Heart left ventricle (tissue), 16 donors: ENCODE measurements around the gene C2orf92. TPM values are rescaled to one million over a fixed set of nuclear protein-coding genes. Genes with fewer than 3 reads are reported as not detected.

Experiments used
- ATAC-seq, 4 donors: fragments of 200-7000 bp; cut with Tn5 transposase; one replicate each; pipeline ENCODE4 v1.9.1; 2020 to 2022; ENCODE audit warnings: moderate library complexity in 4 of 4, mild to moderate bottlenecking in 3 of 4, moderate number of reproducible peaks in 1 of 4
- DNase-seq, 5 donors: peaks; one replicate each; pipeline ENCODE4 v3.0.0-alpha.2; 2020
- H3K27ac ChIP-seq, 12 donors: fragments of 200-600 bp; sonication (generic) in 4 of 12; one replicate each; pipeline versions ENCODE4 v1.5.0 to v1.8.0; 2016 to 2022; ENCODE audit warnings: mild to moderate bottlenecking in 2 of 12
- H3K27me3 ChIP-seq, 9 donors: fragments of 200-600 bp; sonication (generic) in 2 of 9; one replicate each; pipeline versions ENCODE4 v1.5.1 to v1.8.0; 2016 to 2022; ENCODE audit warnings: mild to moderate bottlenecking in 3 of 9
- H3K36me3 ChIP-seq, 9 donors: fragments of 200-600 bp; sonication (generic) in 2 of 9; one replicate each; pipeline versions ENCODE4 v1.5.0 to v1.8.0; 2018 to 2022; ENCODE audit warnings: mild to moderate bottlenecking in 2 of 9
- H3K4me1 ChIP-seq, 12 donors: fragments of 200-600 bp; sonication (generic) in 4 of 12; one replicate each; pipeline versions ENCODE4 v1.5.0 to v1.8.0; 2016 to 2022; ENCODE audit warnings: mild to moderate bottlenecking in 3 of 12
- H3K4me3 ChIP-seq, 12 donors: fragments of 200-600 bp; sonication (generic) in 4 of 12; one replicate each; pipeline versions ENCODE4 v1.5.0 to v1.8.0; 2017 to 2022; ENCODE audit warnings: mild to moderate bottlenecking in 9 of 12, moderate library complexity in 4 of 12
- H3K9me3 ChIP-seq, 12 donors: fragments of 200-600 bp; sonication (generic) in 4 of 12; one replicate each; pipeline versions ENCODE4 v1.5.0 to v1.8.0; 2016 to 2022; ENCODE audit warnings: mild to moderate bottlenecking in 1 of 12
- POLR2A ChIP-seq, 2 donors: fragments of 450-650 bp; IDR thresholded peaks; one replicate each; pipeline ENCODE4 v1.6.1; 2017; ENCODE audit warnings: antibody characterized with exemption in 2 of 2, mild to moderate bottlenecking in 2 of 2, moderate library complexity in 2 of 2
- WGBS, 4 donors: extraction: QIAGEN DNeasy Blood & Tissue Kit in 2 of 4; methylation state at CpG; one replicate each; pipeline versions ENCODE4 v1.1.5 to v1.1.7; 2013 to 2018; 5-methylcytosine and 5-hydroxymethylcytosine counted together
- intact Hi-C, 10 donors: fragments of 100-400 bp; cut with DNase I; formaldehyde crosslinking; loops; one replicate each; pipeline versions ENCODE4 v1.11.1 to v1.14.2; 2022
- polyA plus RNA-seq, 2 donors: library from polyadenylated mRNA; stranded (reverse); fragments of 200-250 nt; gene quantifications; one replicate each; pipeline ENCODE4 v1.2.3, GENCODE V29; 2013
- total RNA-seq, 9 donors: library from RNA; depleted of rRNA in 2 of 9; stranded (reverse); fragments of >200 nt in 2 of 9; fragmentation: NEBNext Ultra II Directional in 3 of 9; extraction: Animal tissue kit (Norgen Biotek cat#: 25700) in 3 of 9; gene quantifications; one replicate each; pipeline versions ENCODE4 v1.1.0 to v1.2.4, GENCODE V29; 2016 to 2023
- TF ChIP-seq, protein P1 (sequence below), 12 donors: fragments of 200-600 bp; sonication (generic) in 4 of 12; IDR thresholded peaks; one replicate each; pipeline versions ENCODE4 v1.5.0 to v1.8.0; 2018 to 2022; ENCODE audit warnings: antibody characterized with exemption in 12 of 12, mild to moderate bottlenecking in 5 of 12
- donor health status: ischemic (EF 13 %, LVEDD 7.1; RV severe dilation, severe dysfunction).
- donor health status: healthy with polysubstance abuse.
- donor health status: DM: no; HTN: yes; CAD: no.
- donor health status: DM: no; HTN: no; CAD: no.
- donor health status: ischemic (EF 25% LVEDD 6.9; RV normal size, moderate dysfunction).
- donor health status: ischemic (EF 25% LVEDD 5.7; RV mildly dilated, moderate dysfunction).
- donor health status: healthy.
- donor health status: DM: yes; HTN: yes; CAD: no.
- donor health status: ischemic (EF 35%, LVEDD 5.7; RV mildly dilated, moderate dysfunction).
- donor health status: nonischemic (EF 11% LVEDD 7.7; RV severe dilation, severe dysfunction).
- donor health status: DM: yes; HTN: yes; CAD: no.
- donor health status: PGD.
- donor health status: ischemic (EF 29% LVEDD 5.4; RV normal size, mild dysfunction).
- donor health status: nonischemic (EF 23%, LVEDD 6.1; RV moderate dilation, normal function).

C2orf92 gene
- total and polyA plus RNA-seq, 11 donors: 0.89 to 11.0 (median 2.4) TPM

DNA sequence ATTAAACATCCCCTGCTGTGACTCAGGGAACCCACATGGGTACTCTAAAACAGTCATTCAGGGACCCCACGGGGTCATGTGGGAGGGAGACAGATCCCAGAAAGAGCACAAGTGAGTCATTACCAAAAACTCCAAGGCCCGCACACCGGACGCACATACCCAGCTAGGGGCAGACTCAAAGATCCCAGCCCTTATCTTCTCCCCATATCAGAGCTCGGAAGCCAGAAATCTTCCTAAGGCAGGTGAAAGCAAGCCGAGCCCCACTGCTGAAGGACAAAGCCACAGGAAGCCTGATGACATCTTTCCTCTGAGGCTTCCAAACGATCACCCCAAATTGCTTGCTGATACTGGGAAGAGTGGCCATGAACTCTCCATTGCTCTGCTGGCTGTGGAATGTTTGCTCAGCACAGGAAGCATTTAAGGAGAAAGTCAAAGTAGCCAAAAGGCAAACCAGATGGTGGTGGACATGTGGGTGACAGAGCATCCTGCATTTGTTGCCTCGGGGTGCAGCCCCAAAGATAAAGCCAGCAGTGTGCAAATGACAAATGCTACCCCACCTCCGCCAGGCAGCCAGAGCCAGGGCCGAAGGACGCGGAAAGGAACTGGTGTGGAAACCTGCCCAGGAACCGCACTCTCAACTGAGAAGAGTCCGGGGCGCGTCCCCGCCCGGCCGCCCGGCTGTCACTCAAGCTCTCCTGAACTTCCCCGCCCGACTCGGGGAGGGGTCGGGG lies 6.5 kb upstream of the C2orf92 start:
- peak overlapping the region; percentile 88 to 99 (median 96) for H3K27ac ChIP-seq
- no peaks in the 10 kb centered on the region for H3K9me3 ChIP-seq
- peaks cover 0 to 22% (median 16%) of the 10 kb centered on the region in 9 donors for H3K36me3 ChIP-seq
- WGBS, 4 donors: 0 to 1% (median 1%) methylated on average over 19 to 24 of the region's 24 CpGs
- DNase-seq (peak; percentile 78 to 88 (median 82)), ATAC-seq (peak; percentile 21 to 54 (median 50))
- peaks cover 4 to 38% (median 30%) of the 10 kb centered on the region in 12 donors for H3K4me1 ChIP-seq
- peak overlapping the region; percentile 57 to 98 (median 68) for H3K4me3 ChIP-seq
- intact Hi-C loops: loop anchor here in 5 of 10 donors (1.0 to 2.0 kb wide), 3 partner anchors 16 to 17 kb away; partner anchors contain the start of gene COX5B (in 4 of the 5)
- TF ChIP-seq POLR2A (IDR thresholded peaks at IDR 0.05): no peak
- TF ChIP-seq, protein P1, sequence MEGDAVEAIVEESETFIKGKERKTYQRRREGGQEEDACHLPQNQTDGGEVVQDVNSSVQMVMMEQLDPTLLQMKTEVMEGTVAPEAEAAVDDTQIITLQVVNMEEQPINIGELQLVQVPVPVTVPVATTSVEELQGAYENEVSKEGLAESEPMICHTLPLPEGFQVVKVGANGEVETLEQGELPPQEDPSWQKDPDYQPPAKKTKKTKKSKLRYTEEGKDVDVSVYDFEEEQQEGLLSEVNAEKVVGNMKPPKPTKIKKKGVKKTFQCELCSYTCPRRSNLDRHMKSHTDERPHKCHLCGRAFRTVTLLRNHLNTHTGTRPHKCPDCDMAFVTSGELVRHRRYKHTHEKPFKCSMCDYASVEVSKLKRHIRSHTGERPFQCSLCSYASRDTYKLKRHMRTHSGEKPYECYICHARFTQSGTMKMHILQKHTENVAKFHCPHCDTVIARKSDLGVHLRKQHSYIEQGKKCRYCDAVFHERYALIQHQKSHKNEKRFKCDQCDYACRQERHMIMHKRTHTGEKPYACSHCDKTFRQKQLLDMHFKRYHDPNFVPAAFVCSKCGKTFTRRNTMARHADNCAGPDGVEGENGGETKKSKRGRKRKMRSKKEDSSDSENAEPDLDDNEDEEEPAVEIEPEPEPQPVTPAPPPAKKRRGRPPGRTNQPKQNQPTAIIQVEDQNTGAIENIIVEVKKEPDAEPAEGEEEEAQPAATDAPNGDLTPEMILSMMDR (IDR thresholded peaks at IDR 0.05): no peak
- no peaks in the 10 kb centered on the region for H3K27me3 ChIP-seq

DNA sequence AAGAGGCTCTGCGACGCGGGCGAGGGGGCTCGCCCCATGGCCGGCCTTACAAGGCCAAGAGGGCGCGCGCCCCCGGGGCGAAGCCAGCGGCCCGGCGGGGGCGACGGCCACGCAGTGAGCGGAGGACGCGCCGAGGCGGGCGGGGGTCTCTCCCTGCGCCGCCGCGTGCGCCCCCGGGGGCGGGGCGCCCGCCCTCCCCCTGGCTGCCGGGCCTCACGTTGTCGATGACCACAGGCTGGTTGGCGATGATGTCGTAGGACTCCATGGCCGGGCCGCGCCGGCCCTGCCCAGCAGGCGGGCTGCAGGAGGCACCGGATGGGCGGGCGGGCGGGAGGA lies 5.9 kb upstream of the C2orf92 start:
- peak overlapping the region; percentile 88 to 99 (median 96) for H3K27ac ChIP-seq
- no peak for ATAC-seq
- no peaks in the 10 kb centered on the region for H3K27me3 ChIP-seq
- no peak for DNase-seq
- H3K4me1 ChIP-seq: peaks cover 4 to 38% (median 30%) of the 10 kb centered on the region in 12 donors
- TF ChIP-seq POLR2A (IDR thresholded peaks at IDR 0.05): no peak
- TF ChIP-seq, protein P1 (IDR thresholded peaks at IDR 0.05): peak in 1 of 12 donors; percentile 14
- WGBS, 4 donors: 1% methylated on average over 33 to 46 of the region's 46 CpGs; no CpG with 5 or more reads in 1 of the 4 donors
- H3K36me3 ChIP-seq: peaks cover 0 to 17% (median 10%) of the 10 kb centered on the region in 9 donors
- H3K4me3 ChIP-seq: peak overlapping the region; percentile 57 to 98 (median 68)
- intact Hi-C loops: loop anchor here in 4 of 10 donors (1.0 to 2.0 kb wide), 2 partner anchors 17 kb away; partner anchors contain the start of gene COX5B (in 4 of the 4)
- H3K9me3 ChIP-seq: no peaks in the 10 kb centered on the region

DNA sequence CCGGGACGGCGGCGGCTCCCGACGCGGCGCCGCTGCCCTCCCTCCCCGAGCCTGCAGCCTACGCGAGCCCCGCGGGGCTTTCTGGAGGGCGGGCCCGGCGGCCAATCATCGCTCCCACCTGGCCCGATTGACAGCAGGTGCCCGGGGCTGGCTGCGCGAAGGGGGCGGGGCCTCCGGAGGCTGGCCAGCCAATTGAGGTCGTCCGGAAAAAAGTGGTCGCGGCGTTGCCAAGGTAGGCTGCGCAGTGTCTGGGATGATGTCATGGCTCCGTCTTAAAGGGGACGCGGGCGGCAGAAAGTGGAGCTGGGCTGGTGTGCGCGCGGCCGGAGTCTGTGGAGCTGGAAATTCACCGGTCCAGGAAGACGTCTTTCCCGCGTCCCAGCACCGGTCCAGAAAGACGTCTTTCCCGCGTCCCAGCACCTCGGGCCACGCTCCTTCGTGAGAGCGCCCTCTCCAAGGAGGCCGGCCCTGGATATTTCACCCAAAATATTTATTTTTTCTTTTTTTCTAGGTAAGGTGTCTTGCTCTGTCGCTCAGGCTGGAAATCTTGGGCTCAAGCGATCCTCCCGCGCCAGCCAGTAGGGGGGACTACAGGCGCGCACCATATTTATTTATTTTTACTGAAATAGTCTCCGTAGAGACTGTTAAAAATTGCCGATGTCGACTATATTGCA lies 5.4 kb upstream of the C2orf92 start, which contains the start of gene ACTR1B:
Gene ACTR1B, minus strand, starts transcription at position 83 of the 674 bp plus-strand sequence. CDS start 154 bp downstream, outside the sequence.
- ATAC-seq (peak; percentile 96 to 98 (median 96)), DNase-seq (peak; percentile 98 to 99 (median 98))
- 0 to 1% (median 0%) methylated on average over 24 to 60 of the region's 60 CpGs for WGBS, 4 donors
- Histone ChIP-seq H3K27ac (peak within 1 kb of the TSS; percentile 88 to 99 (median 96)), H3K4me1 (peaks cover 4 to 38% (median 30%) of the 10 kb centered on the region in 12 donors), H3K36me3 (peaks cover 0 to 15% (median 5%) of the 10 kb centered on the region in 9 donors), H3K9me3 (no peaks in the 10 kb centered on the region), H3K27me3 (no peaks in the 10 kb centered on the region), H3K4me3 (peak within 1 kb of the TSS; percentile 57 to 98 (median 68))
- TF ChIP-seq, protein P1 (IDR thresholded peaks at IDR 0.05): peak; percentile 32 to 76 (median 58)
- TF ChIP-seq POLR2A (IDR thresholded peaks at IDR 0.05): peak in 1 of 2 donors; percentile 95
- intact Hi-C loops: loop anchor here in 8 of 10 donors (1.0 to 2.0 kb wide), 5 partner anchors 17 to 73 kb away; partner anchors contain the start of gene COX5B (in 4 of the 8)
